SU-DHL-6 (cell line): ENCODE results near the gene SPACA4.

Source experiments
- H2AFZ ChIP-seq: fragments of 200-600 bp; sonication (generic); 2 replicates; pipeline ENCODE4 v1.6.1; 2014; ENCODE audit warnings: low read depth, mild to moderate bottlenecking, moderate library complexity, mixed read lengths, antibody characterized with exemption, low read length; ENCODE audit not compliant: severe bottlenecking
- H3F3A ChIP-seq: fragments of 200-600 bp; shearing (Covaris generic); 2 replicates; pipeline ENCODE4 v1.6.0; 2016; ENCODE audit warnings: antibody characterized with exemption, mild to moderate bottlenecking; ENCODE audit not compliant: insufficient read depth
- H3K27ac ChIP-seq: fragments of 200-600 bp; sonication (generic); 2 replicates; pipeline ENCODE4 v1.5.1; 2016; ENCODE audit warnings: low read depth, mild to moderate bottlenecking, low read length, moderate library complexity, mixed read lengths
- H3K27me3 ChIP-seq: fragments of 200-600 bp; sonication (generic), shearing (Covaris generic); 2 replicates; pipeline ENCODE4 v1.6.0; 2014; ENCODE audit warnings: mild to moderate bottlenecking, low read length
- H3K36me3 ChIP-seq: fragments of 200-600 bp; sonication (generic); 2 replicates; pipeline ENCODE4 v1.6.1; 2014; ENCODE audit warnings: mild to moderate bottlenecking, low read length, mixed read lengths
- H3K4me2 ChIP-seq: fragments of 300-600, 200-600 bp; shearing (Covaris generic), sonication (generic); 2 replicates; pipeline ENCODE4 v1.6.0; 2014; ENCODE audit warnings: low read length, low read depth, mild to moderate bottlenecking; ENCODE audit not compliant: poor library complexity, severe bottlenecking
- H3K4me3 ChIP-seq: fragments of 200-600 bp; sonication (generic); 2 replicates; pipeline ENCODE4 v1.5.1; 2014; ENCODE audit warnings: antibody characterized with exemption, low read length, mild to moderate bottlenecking, mixed read lengths; ENCODE audit not compliant: insufficient read depth, poor library complexity, severe bottlenecking
- H3K79me2 ChIP-seq: fragments of 200-600 bp; sonication (generic); 2 replicates; pipeline ENCODE4 v1.6.1; 2014; ENCODE audit warnings: mild to moderate bottlenecking, low read length, moderate library complexity; ENCODE audit not compliant: insufficient read depth
- H3K9ac ChIP-seq: fragments of 200-600 bp; sonication (generic); 2 replicates; pipeline ENCODE4 v1.7.0; 2014; ENCODE audit warnings: mild to moderate bottlenecking, low read length
- H3K9me2 ChIP-seq: fragments of 200-600 bp; sonication (generic); replicated peaks from 2 replicates; pipeline ENCODE4 v1.6.1; 2014; ENCODE audit warnings: low read length; ENCODE audit not compliant: insufficient read depth
- H3K9me3 ChIP-seq: fragments of 200-600 bp; sonication (generic); 2 replicates; pipeline ENCODE4 v1.6.1; 2014; ENCODE audit warnings: low read length, mixed read lengths; ENCODE audit not compliant: insufficient read depth
- H4K20me1 ChIP-seq: fragments of 200-600 bp; sonication (generic); 2 replicates; pipeline ENCODE4 v1.6.1; 2014; ENCODE audit warnings: low read depth, mild to moderate bottlenecking, antibody characterized with exemption, low read length, moderate library complexity, mixed read lengths
- CTCF ChIP-seq: fragments of 200-600 bp; sonication (generic); IDR thresholded peaks from one replicate; pipeline ENCODE4 v1.5.1; 2017; ENCODE audit warnings: antibody characterized with exemption, mild to moderate bottlenecking, low read length, moderate library complexity; ENCODE audit not compliant: insufficient read depth, poor library complexity, severe bottlenecking
- EZH2phosphoT487 ChIP-seq: fragments of 200-600 bp; sonication (generic), shearing (Covaris generic); conservative IDR thresholded peaks from 2 replicates; pipeline ENCODE4 v1.6.1; 2018; ENCODE audit warnings: mild to moderate bottlenecking, antibody characterized with exemption, low read length, moderate library complexity, mixed read lengths

SPACA4 gene

GRCh38 chr19:48623556-48624066 lies 17.1 kb downstream of the SPACA4 start:
- peak overlapping the region; percentile 89 for H3K4me2 ChIP-seq
- no peaks in the 10 kb centered on the region for H3K36me3 ChIP-seq
- H3K4me3 ChIP-seq, result peak overlapping the region; percentile 56
- peak overlapping the region; percentile 58 for H3K27ac ChIP-seq
- H3K9me3 ChIP-seq, result no peaks in the 10 kb centered on the region
- peaks cover 18% of the 10 kb centered on the region for H3K79me2 ChIP-seq
- H3K9ac ChIP-seq, result peak overlapping the region; percentile 60
- no peaks in the 10 kb centered on the region for H3K27me3 ChIP-seq
- H4K20me1 ChIP-seq, result no peaks in the 10 kb centered on the region
- TF ChIP-seq CTCF (no peak), EZH2phosphoT487 (no peak)
- no peaks in the 10 kb centered on the region for H3K9me2 ChIP-seq
- peaks cover 7% of the 10 kb centered on the region; the same call in 1 of the 2 replicates for H3F3A ChIP-seq
- H2AFZ ChIP-seq, result peak overlapping the region; percentile 49

DNA sequence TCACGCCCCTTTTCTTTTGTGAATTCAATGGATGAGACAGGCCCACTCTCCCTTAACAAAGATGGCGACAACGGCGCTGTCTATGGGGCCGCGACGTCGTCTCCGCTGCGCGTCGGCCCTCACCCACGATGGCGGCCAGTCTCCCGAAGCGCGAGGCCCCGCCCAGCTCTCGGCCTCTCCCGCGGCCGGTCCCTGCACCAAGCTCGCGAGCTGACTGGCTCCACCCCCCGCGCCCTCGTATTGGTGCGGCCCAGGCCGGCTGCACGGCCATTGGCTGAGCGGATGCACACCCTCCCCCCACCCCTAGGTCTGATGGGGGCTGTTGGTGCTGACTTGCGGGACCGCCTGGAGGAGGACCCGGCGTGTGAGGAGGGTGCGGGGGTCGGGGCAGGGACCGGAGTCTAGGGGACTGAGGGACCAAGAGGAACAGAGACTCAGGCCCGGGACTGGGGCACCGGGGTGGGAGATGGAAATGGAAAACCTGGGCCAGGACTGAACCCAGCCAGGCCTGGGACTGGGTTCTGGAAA lies 17.6 kb downstream of the SPACA4 start:
- H3K4me2 ChIP-seq, result peak overlapping the region; percentile 89
- no peaks in the 10 kb centered on the region for H3K9me2 ChIP-seq
- no peaks in the 10 kb centered on the region for H3K27me3 ChIP-seq
- peaks cover 15% of the 10 kb centered on the region; the same call in 1 of the 2 replicates for H3K79me2 ChIP-seq
- peak overlapping the region; percentile 60 for H3K9ac ChIP-seq
- H3F3A ChIP-seq, result 0 out of 2 replicates have a peak, but pooled peaks cover 5% of the 10 kb centered on the region
- TF ChIP-seq CTCF, result no peak
- no peak for TF ChIP-seq EZH2phosphoT487
- no peaks in the 10 kb centered on the region for H3K9me3 ChIP-seq
- peak overlapping the region; percentile 58 for H3K27ac ChIP-seq
- no peaks in the 10 kb centered on the region for H4K20me1 ChIP-seq
- H3K4me3 ChIP-seq, result peak overlapping the region; percentile 56
- H2AFZ ChIP-seq, result peak overlapping the region; percentile 49
- no peaks in the 10 kb centered on the region for H3K36me3 ChIP-seq

DNA sequence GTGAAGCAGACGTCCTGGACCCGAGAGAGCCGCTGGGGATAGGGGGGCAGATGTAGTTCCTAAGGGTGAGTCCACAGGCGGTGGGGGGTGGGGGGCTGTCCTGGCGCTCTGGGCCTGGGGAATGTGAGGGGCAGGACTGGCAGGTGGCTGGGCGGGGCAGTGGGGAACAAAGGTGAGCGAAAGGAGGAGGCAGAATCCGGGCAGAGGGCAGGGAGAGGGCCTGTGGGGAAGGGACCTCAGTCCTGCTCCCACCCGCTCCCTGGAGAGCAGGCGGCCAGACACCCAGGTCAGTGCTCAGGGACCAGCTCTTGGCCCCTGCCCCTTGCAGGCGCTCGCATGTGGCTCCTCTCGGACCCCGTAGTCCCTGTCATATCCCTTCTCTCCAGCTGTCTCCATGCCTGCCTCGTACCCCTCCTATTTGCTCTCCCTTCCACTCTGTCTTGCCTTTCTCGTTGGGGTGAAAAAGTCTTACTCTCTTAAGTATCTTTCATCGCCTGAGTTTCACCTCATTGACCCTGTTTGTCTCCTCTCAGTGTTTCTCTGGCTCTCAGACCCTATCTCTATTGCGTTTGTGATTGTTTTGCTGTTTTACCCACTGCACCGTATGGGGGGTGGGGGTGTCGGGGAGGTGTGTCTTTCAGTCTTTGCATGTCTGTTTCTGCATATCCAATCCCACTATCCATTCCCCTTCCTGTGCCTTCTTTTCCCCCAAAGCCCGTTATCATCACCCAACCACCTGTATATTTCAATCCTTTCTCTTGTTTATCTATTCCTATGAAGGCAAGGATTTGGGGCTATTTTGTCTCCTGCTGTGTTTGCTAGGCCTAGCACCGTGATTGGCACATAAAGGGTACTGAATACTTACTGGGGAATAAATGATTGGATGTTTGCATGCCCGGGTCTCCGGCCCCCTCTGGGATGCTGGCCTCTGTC lies 18.5 kb downstream of the SPACA4 start:
- Histone ChIP-seq H3K36me3 (no peaks in the 10 kb centered on the region), H3K9me2 (no peaks in the 10 kb centered on the region), H3K4me3 (peak overlapping the region; percentile 53), H3K27me3 (no peaks in the 10 kb centered on the region), H3K9ac (peak overlapping the region; percentile 57), H3K27ac (peak overlapping the region; percentile 51; the same call in 1 of the 2 replicates), H3K79me2 (peaks cover 9% of the 10 kb centered on the region; the same call in 1 of the 2 replicates), H3F3A (0 out of 2 replicates have a peak, but pooled peaks cover 5% of the 10 kb centered on the region), H3K9me3 (no peaks in the 10 kb centered on the region), H4K20me1 (no peaks in the 10 kb centered on the region), H2AFZ (no peak overlapping the region), H3K4me2 (peak overlapping the region; percentile 65)
- TF ChIP-seq EZH2phosphoT487, result no peak
- TF ChIP-seq CTCF, result no peak
